Panc1 (cell line): ENCODE measurements around the gene SERPIND1. TPM values are rescaled to one million over a fixed set of nuclear protein-coding genes. Genes with fewer than 3 reads are reported as not detected.
A peak's percentile ranks its signal among the peaks of the same experiment; 100 is the strongest.
"Not testable (repeated sequence)": the region's sequence is repeated elsewhere in the genome, so short reads cannot be mapped to it uniquely, and the experiment has no call there.

Source experiments
- ATAC-seq: fragments of 200-7000 bp; cut with Tn5 transposase; 2 replicates; pipeline ENCODE4 v1.9.1; 2020; ENCODE audit warnings: mild to moderate bottlenecking, moderate library complexity
- BruUV-seq: library from RNA; stranded (reverse); fragments of 400-500 nt; replicated peaks from 2 replicates; lab custom pipeline; 2021; lab: Mats Ljungman, UMichigan
- CTCF ChIA-PET: fragments of 300-600 bp; sonication (Branson Sonifier 250); formaldehyde crosslinking; loops from one replicate; lab custom pipeline; 2022; ENCODE audit warnings: antibody characterized with exemption; lab: Charles Lee
- POLR2A ChIA-PET: fragments of 300-600 bp; sonication (Branson Sonifier 250); formaldehyde crosslinking; loops from one replicate; lab custom pipeline; 2022; ENCODE audit warnings: antibody characterized with exemption; lab: Charles Lee
- DNase-seq: peaks from one replicate; pipeline ENCODE4 v3.0.0-alpha.2; 2010; ENCODE audit warnings: low read depth, low spot score
- H3K27ac ChIP-seq: 2 replicates; pipeline ENCODE4 v1.5.1; 2011; ENCODE audit warnings: mild to moderate bottlenecking, low read length, inconsistent platforms
- H3K27me3 ChIP-seq: fragments of 200-500 bp; sonication (Bioruptor generic); 2 replicates; pipeline ENCODE4 v1.6.0; 2014; ENCODE audit warnings: low read length, inconsistent platforms; ENCODE audit not compliant: control insufficient read depth, insufficient read depth
- H3K36me3 ChIP-seq: fragments of 200-500 bp; sonication (Bioruptor generic); 2 replicates; pipeline ENCODE4 v1.5.1; 2014; ENCODE audit warnings: inconsistent platforms, mild to moderate bottlenecking, low read length, moderate library complexity; ENCODE audit not compliant: control insufficient read depth, insufficient read depth
- H3K4me1 ChIP-seq: 2 replicates; pipeline ENCODE4 v1.5.1; 2011; ENCODE audit warnings: inconsistent platforms, mild to moderate bottlenecking, low read length, moderate library complexity; ENCODE audit not compliant: control insufficient read depth, insufficient read depth
- H3K4me3 ChIP-seq, 2 experiments: 2 replicates each; pipeline ENCODE4 v1.5.1; 2011 to 2012; ENCODE audit warnings: low read depth in 2 of 2, low read length in 2 of 2, mild to moderate bottlenecking in 2 of 2, inconsistent platforms in 1 of 2, moderate library complexity in 1 of 2
- H3K9me3 ChIP-seq: fragments of 200-500 bp; sonication (Bioruptor generic); 2 replicates; pipeline ENCODE4 v1.5.1; 2014; ENCODE audit warnings: low read depth, mild to moderate bottlenecking, inconsistent platforms, low read length, moderate library complexity; ENCODE audit not compliant: control insufficient read depth, insufficient read depth
- SIN3A ChIP-seq: IDR thresholded peaks from 2 replicates; pipeline ENCODE4 v1.6.1; 2012; ENCODE audit warnings: low read depth, mild to moderate bottlenecking, low read length, moderate library complexity, borderline replicate concordance; ENCODE audit not compliant: insufficient read depth
- TCF7L2 ChIP-seq: IDR thresholded peaks from 2 replicates; pipeline ENCODE4 v1.6.1; 2011; ENCODE audit warnings: mild to moderate bottlenecking, low read depth, low read length, inconsistent platforms
- in situ Hi-C: cut with HindIII; loops from 2 replicates; pipeline ENCODE4 v1.10.0; 2016; ENCODE audit warnings: low sequenced_read_pairs, low pct_unique_long_range_greater_than_20kb
- intact Hi-C: fragments of 100-400 bp; cut with micrococcal nuclease; formaldehyde crosslinking; loops from one replicate; pipeline ENCODE4 v1.10.0; 2022; ENCODE audit not compliant: unreplicated experiment
- total RNA-seq: library from RNA; stranded (reverse); gene quantifications from one replicate; pipeline ENCODE4 v1.2.1, GENCODE V29; 2021; ENCODE audit not compliant: unreplicated experiment
- TF ChIP-seq, protein P1 (sequence below): fragments of 450-650 bp; IDR thresholded peaks from 2 replicates; pipeline ENCODE4 v1.5.1; 2017; ENCODE audit warnings: mild to moderate bottlenecking

The SERPIND1 gene
- total RNA-seq, 1 experiment from 2014 or later, result 0.18 TPM

- intact Hi-C loops, result no loop called here
- H3K27ac ChIP-seq, result no peak overlapping the region
- H3K27me3 ChIP-seq, result no peaks in the 10 kb centered on the region
- DNase-seq, result no peak
- BruUV-seq, result no TSS peak
- H3K9me3 ChIP-seq, result no peaks in the 10 kb centered on the region
- in situ Hi-C loops, result no loop called here
- no peaks in the 10 kb centered on the region for H3K36me3 ChIP-seq
- POLR2A ChIA-PET, result no interaction called here
- TF ChIP-seq SIN3A, result no peak
- CTCF ChIA-PET, result no interaction called here
- no peak overlapping the region for H3K4me3 ChIP-seq
- H3K4me1 ChIP-seq, result no peaks in the 10 kb centered on the region
- no peak for ATAC-seq
Measured at GRCh38 chr22:20728523-20729190, 45.3 kb upstream of the SERPIND1 start.

DNA sequence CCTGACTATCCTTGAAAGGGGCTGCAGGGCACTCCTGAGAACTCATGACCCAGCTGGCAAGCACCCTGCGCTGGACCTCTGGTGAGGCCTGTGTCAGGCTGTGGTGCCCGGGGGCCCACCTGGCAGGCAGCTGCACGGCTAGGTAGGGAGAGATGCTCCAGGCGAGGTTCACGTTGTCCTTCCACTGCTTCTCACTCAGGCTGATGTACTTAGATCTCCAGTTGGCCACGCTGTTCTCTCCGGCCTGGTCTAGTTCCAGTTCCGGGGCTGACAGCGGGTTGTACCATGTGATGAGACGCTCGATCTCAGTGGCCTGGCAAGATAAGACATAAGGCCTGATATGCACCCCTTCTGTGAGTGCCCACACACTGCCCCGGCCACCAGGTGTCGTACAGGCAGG lies 44.7 kb upstream of the SERPIND1 start:
- in situ Hi-C loops (no loop called here), intact Hi-C loops (no loop called here)
- no peaks in the 10 kb centered on the region for H3K27me3 ChIP-seq
- TF ChIP-seq, protein P1, sequence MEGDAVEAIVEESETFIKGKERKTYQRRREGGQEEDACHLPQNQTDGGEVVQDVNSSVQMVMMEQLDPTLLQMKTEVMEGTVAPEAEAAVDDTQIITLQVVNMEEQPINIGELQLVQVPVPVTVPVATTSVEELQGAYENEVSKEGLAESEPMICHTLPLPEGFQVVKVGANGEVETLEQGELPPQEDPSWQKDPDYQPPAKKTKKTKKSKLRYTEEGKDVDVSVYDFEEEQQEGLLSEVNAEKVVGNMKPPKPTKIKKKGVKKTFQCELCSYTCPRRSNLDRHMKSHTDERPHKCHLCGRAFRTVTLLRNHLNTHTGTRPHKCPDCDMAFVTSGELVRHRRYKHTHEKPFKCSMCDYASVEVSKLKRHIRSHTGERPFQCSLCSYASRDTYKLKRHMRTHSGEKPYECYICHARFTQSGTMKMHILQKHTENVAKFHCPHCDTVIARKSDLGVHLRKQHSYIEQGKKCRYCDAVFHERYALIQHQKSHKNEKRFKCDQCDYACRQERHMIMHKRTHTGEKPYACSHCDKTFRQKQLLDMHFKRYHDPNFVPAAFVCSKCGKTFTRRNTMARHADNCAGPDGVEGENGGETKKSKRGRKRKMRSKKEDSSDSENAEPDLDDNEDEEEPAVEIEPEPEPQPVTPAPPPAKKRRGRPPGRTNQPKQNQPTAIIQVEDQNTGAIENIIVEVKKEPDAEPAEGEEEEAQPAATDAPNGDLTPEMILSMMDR, result no peak
- TF ChIP-seq TCF7L2, result no peak
- H3K36me3 ChIP-seq, result no peaks in the 10 kb centered on the region
- no TSS peak for BruUV-seq
- no peak for DNase-seq
- ChIA-PET POLR2A (no interaction called here), CTCF (no interaction called here)
- ATAC-seq, result no peak
- H3K4me3 ChIP-seq, result no peak overlapping the region
- H3K27ac ChIP-seq, result no peak overlapping the region
- no peaks in the 10 kb centered on the region for H3K9me3 ChIP-seq
- H3K4me1 ChIP-seq, result no peaks in the 10 kb centered on the region

DNA sequence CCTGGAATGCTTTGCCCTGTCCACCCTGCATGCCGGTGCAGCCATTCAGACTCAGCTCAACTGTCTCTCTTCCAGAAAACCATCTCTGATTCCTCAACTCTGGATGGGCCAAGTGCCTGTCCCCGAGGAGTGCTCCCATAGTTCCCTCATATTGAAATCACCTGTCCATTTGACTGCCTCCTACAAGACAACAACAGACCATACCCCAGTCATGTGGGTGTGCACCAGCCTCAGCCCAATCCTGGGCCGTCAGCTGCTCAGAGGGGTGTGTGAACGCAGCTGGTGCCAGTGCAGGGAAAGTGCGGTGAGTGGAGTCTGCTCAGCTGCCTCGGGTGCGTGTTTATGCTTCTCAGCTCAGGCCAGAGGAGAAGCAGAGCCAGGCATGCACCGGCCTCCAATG lies 41.5 kb upstream of the SERPIND1 start:
- POLR2A ChIA-PET, result interaction anchor here (0.6 kb wide), 1 partner anchor 287 kb away, joined by 5 read pairs; no protein-coding TSS in a partner anchor
- H3K27me3 ChIP-seq, H3K4me1 ChIP-seq, H3K4me3 ChIP-seq, BruUV-seq, ATAC-seq, H3K36me3 ChIP-seq, H3K27ac ChIP-seq, CTCF ChIA-PET, intact Hi-C loops, H3K9me3 ChIP-seq, in situ Hi-C loops, DNase-seq: not testable (repeated sequence)

DNA sequence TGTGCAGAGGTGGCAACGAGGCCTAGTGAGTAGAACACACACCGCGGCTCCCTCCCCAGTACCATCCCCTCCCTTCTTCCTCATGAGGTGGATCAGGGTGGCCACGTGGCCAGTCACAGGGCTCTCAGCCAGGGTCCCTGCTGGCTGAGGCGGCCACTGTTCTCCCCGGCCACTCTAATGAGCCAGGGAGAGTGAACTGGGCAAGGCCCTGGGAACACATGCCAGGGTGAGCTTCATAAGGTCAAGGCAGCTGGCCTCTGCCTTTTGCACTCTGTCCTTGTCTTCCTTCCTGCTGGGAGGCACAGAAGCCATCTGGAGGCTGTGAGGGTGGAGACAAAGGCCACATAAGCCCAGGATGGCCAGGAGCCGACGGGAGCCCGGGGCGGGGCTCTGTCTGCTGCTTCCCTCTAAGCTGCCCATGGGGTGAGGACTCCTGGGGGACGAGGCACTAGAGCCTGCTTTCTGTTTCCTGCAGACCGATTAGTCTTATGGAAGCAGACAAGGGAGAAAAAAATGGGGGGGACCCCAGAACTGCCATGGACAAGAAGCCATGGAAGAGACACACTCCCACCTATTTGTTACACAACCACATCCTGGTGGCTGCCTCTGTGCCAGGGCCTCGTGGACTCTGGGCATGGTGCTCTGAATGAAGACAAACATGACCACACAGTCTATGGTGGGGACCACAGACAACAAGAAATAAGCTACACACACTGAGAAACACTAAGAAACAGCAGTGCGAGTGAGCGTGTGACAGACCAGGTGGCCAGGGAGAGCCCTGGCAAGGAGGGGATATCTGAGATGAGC lies 38.4 kb upstream of the SERPIND1 start:
- H3K27ac ChIP-seq, H3K4me3 ChIP-seq, H3K36me3 ChIP-seq, H3K27me3 ChIP-seq, BruUV-seq, intact Hi-C loops, DNase-seq, H3K4me1 ChIP-seq, ATAC-seq, POLR2A ChIA-PET, CTCF ChIA-PET, H3K9me3 ChIP-seq, in situ Hi-C loops: not testable (repeated sequence)

DNA sequence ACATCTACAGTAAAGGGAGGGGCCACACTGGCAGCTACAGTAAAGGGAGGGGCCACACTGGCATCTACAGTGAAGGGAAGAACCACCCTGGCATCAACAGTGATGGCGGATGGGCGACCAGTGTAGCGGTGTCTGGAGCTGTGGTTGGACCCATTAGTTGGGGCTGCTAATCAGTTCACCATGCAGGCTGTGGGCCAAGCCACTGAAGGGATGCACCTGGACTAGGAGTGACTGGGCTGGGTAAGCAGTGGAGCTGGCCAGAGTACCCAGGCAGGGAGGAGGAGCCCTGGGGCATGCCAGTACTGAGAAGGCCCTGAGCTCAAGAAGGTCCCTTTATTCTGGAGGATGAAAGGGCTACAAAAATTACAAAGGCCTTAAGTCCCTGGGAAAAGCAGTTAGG lies 37.0 kb upstream of the SERPIND1 start:
- H3K9me3 ChIP-seq, H3K27me3 ChIP-seq, POLR2A ChIA-PET, in situ Hi-C loops, CTCF ChIA-PET, H3K4me1 ChIP-seq, H3K36me3 ChIP-seq, H3K27ac ChIP-seq, BruUV-seq, DNase-seq, H3K4me3 ChIP-seq, intact Hi-C loops: not testable (repeated sequence)
- peak; percentile 39; the same call in 1 of the 2 replicates for ATAC-seq
